ENCODE data around the gene CER1. TPM values are rescaled to one million over a fixed set of nuclear protein-coding genes. Genes with fewer than 3 reads are reported as not detected.
"Not testable (repeated sequence)": the region's sequence is repeated elsewhere in the genome, so short reads cannot be mapped to it uniquely, and the experiment has no call there.

Gene CER1
- total RNA-seq, 1 donor from 2014 or later, result not detected

DNA sequence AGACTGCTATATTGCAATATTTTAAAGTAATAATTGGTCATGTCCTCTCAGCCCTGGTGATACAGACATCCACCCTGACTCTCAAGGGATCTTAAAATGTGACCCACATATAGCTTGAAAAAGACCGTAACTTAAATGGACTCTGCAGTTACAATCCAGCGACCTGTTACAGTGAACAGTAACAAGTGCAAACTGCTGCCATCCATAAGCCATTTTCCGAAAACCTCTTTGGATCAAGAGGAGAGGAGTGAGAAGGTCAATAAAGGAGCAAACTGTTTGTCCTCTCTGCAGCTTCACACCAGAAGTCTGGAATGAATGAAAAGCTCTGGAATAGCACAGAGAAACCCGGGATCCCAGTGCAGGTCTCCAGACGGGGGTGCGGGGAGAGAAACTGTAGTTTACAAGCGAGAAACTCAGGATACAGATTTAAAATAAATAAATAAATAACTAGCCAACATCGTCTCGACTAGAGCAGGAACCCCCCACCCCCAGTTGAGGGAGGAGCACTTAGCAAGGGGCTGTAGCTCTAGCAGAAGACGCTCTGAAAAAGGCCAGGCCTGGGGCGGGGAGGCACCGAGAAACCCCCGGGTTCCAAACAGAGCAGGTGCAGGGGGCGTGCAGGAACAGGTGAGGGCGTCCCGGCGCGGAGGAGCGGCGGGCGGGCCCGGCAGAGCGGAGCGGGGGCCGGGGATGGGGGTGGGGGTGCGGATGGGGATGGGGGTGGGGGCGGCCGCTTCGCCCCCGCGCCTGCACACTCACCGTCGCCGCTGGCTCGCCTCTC lies 29.9 kb downstream of the CER1 start:
- H3K36me3 Mint-ChIP-seq (ENCODE audit: low read depth), result peaks cover 4% of the 10 kb centered on the region
- peak; percentile 15 for TF ChIP-seq CTCF (IDR thresholded peaks at IDR 0.05)
- H3K27me3 Mint-ChIP-seq (ENCODE audit: low read depth), result peaks cover 5% of the 10 kb centered on the region
- DNase-seq (ENCODE audit: low spot score), result no peak
- H3K27ac Mint-ChIP-seq (ENCODE audit: unreplicated experiment), result peak overlapping the region; percentile 71
- peak overlapping the region; percentile 90 for H3K4me3 Mint-ChIP-seq (ENCODE audit: unreplicated experiment)
- H3K9me3 Mint-ChIP-seq (ENCODE audit: low read depth), result no peaks in the 10 kb centered on the region
- peaks cover 27% of the 10 kb centered on the region for H3K4me1 Mint-ChIP-seq (ENCODE audit: low read depth)

DNA sequence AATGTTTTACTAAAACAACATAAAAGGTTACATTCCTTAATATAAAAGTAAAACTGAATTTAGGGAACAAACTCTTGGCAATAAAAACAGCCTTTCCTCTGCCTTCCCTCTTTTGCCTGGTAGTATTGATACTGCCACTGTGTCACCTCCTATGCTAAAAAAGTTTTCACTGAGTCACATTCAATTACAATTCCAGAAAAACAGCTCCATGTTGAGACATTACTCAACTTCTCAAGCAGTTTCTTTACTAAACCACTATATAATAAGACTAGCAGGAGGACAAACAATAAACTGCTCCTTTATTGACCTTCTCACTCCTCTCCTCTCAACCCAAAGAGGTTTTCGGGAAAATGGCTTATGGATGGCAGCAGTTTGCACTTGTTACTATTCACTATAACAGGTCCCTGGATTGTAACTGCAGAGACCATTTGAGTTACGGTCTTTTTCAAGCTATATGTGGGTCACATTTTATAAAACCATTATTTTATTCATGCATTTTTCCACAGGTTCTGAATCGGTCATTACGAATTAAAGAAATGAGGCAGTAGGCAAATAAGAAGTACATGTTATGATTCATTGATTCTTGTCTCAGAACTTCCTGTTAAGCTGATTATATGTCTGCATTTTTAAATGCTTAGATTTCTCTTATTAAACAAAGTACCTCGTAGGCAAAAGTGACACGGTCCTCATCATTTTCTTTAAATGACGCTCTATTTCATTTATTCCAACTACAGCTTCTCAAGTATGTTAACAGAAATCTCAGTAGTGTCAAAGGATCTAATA lies 31.4 kb downstream of the CER1 start:
- Mint-ChIP-seq H3K36me3 (ENCODE audit: low read depth) (peaks cover 5% of the 10 kb centered on the region), H3K4me3 (ENCODE audit: unreplicated experiment) (no peak overlapping the region), H3K9me3 (ENCODE audit: low read depth) (no peaks in the 10 kb centered on the region), H3K27ac (ENCODE audit: unreplicated experiment) (no peak overlapping the region), H3K4me1 (ENCODE audit: low read depth) (peaks cover 39% of the 10 kb centered on the region), H3K27me3 (ENCODE audit: low read depth) (no peaks in the 10 kb centered on the region)
- DNase-seq (ENCODE audit: low spot score), result no peak
- TF ChIP-seq CTCF (IDR thresholded peaks at IDR 0.05), result no peak

- H3K27me3 Mint-ChIP-seq (ENCODE audit: low read depth), result no peaks in the 10 kb centered on the region
- no peak overlapping the region for H3K4me3 Mint-ChIP-seq (ENCODE audit: unreplicated experiment)
- DNase-seq (ENCODE audit: low spot score), result no peak
- peaks cover 29% of the 10 kb centered on the region for H3K4me1 Mint-ChIP-seq (ENCODE audit: low read depth)
- H3K9me3 Mint-ChIP-seq (ENCODE audit: low read depth), result peaks cover 3% of the 10 kb centered on the region
- peak overlapping the region; percentile 91 for H3K27ac Mint-ChIP-seq (ENCODE audit: unreplicated experiment)
- TF ChIP-seq CTCF (IDR thresholded peaks at IDR 0.05), result no peak
- peaks cover 13% of the 10 kb centered on the region for H3K36me3 Mint-ChIP-seq (ENCODE audit: low read depth)
Measured at GRCh38 chr9:14687042-14687719, 35.4 kb downstream of the CER1 start.

DNA sequence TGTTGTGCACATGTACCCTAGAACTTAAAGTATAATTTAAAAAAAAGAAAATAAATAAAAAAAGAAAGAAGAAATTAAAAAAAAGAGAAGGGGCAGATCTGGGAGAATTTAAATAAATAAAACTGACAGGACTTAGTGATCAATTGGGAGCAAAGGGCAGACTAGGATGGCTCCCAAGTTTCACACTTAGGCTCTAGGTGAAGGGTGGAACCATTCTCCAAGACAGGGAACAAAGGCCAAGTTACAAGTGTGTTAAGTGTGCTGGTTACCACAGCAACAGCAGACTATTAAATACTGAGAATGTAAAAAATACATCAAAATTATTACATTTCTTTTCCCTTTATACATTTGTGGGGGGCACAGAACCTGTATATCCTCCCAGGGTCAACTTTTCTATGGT lies 36.4 kb downstream of the CER1 start:
- Mint-ChIP-seq H3K36me3 (ENCODE audit: low read depth) (peaks cover 16% of the 10 kb centered on the region), H3K4me3 (ENCODE audit: unreplicated experiment) (no peak overlapping the region), H3K9me3 (ENCODE audit: low read depth) (peaks cover 3% of the 10 kb centered on the region), H3K4me1 (ENCODE audit: low read depth) (peaks cover 21% of the 10 kb centered on the region), H3K27me3 (ENCODE audit: low read depth) (no peaks in the 10 kb centered on the region), H3K27ac (ENCODE audit: unreplicated experiment) (no peak overlapping the region)
- DNase-seq (ENCODE audit: low spot score), result no peak
- no peak for TF ChIP-seq CTCF (IDR thresholded peaks at IDR 0.05)

GRCh38 chr9:14682616-14683015 lies 39.9 kb downstream of the CER1 start:
- H3K4me1 Mint-ChIP-seq (ENCODE audit: low read depth), result peaks cover 12% of the 10 kb centered on the region
- H3K9me3 Mint-ChIP-seq (ENCODE audit: low read depth); H3K4me3 Mint-ChIP-seq (ENCODE audit: unreplicated experiment); H3K27me3 Mint-ChIP-seq (ENCODE audit: low read depth); H3K27ac Mint-ChIP-seq (ENCODE audit: unreplicated experiment); DNase-seq (ENCODE audit: low spot score): not testable (repeated sequence)
- peaks cover 18% of the 10 kb centered on the region for H3K36me3 Mint-ChIP-seq (ENCODE audit: low read depth)
